Nephron (organoid): ENCODE data around the gene KIDINS220.

ENCODE experiments used
- H3K27ac Mint-ChIP-seq, 3 experiments: 2 replicates each; pipeline ENCODE4 v1.8.0; 2020; ENCODE audit warnings: mixed read lengths in 3 of 3, mild to moderate bottlenecking in 2 of 3, moderate library complexity in 1 of 3
- H3K27me3 Mint-ChIP-seq: 2 replicates; pipeline ENCODE4 v1.8.0; 2021; ENCODE audit warnings: low read depth, mild to moderate bottlenecking, moderate library complexity, mixed read lengths
- H3K36me3 Mint-ChIP-seq: 2 replicates; pipeline ENCODE4 v1.8.0; 2020; ENCODE audit warnings: low read depth, mixed read lengths
- H3K4me1 Mint-ChIP-seq: 2 replicates; pipeline ENCODE4 v1.8.0; 2020; ENCODE audit warnings: mixed read lengths
- H3K4me3 Mint-ChIP-seq, 3 experiments: 2 replicates each; pipeline ENCODE4 v1.8.0; 2020; ENCODE audit warnings: mild to moderate bottlenecking in 3 of 3, mixed read lengths in 3 of 3, moderate library complexity in 2 of 3
- H3K9me3 Mint-ChIP-seq: 2 replicates; pipeline ENCODE4 v1.8.0; 2020; ENCODE audit warnings: mixed read lengths
- TF ChIP-seq, protein P1 (sequence below), 3 experiments: fragments of 200-600 bp; sonication (generic); IDR thresholded peaks; one replicate each; pipeline ENCODE4 v1.5.0; 2021; ENCODE audit warnings: antibody characterized with exemption in 3 of 3; ENCODE audit not compliant: unreplicated experiment in 3 of 3

KIDINS220 gene

DNA sequence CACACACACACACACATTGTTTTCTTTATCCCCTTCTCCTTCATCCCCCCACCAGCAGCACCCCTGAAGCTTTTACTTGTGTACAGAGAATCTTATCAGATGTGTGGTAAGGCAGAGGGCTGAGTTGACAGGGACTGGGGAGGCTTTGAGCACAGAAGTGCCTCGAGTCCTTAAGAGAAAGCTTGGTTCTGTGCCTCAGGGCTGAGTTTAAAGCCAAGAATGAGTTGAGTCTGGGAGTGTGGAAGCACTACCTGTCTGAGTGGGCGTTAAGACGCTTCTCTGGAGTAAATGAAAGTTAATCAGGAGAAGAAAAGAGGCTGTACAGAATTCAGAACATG lies 152.9 kb downstream of the KIDINS220 start:
- peak overlapping the region; percentile 88 to 94 (median 89) for H3K27ac Mint-ChIP-seq
- TF ChIP-seq, protein P1, sequence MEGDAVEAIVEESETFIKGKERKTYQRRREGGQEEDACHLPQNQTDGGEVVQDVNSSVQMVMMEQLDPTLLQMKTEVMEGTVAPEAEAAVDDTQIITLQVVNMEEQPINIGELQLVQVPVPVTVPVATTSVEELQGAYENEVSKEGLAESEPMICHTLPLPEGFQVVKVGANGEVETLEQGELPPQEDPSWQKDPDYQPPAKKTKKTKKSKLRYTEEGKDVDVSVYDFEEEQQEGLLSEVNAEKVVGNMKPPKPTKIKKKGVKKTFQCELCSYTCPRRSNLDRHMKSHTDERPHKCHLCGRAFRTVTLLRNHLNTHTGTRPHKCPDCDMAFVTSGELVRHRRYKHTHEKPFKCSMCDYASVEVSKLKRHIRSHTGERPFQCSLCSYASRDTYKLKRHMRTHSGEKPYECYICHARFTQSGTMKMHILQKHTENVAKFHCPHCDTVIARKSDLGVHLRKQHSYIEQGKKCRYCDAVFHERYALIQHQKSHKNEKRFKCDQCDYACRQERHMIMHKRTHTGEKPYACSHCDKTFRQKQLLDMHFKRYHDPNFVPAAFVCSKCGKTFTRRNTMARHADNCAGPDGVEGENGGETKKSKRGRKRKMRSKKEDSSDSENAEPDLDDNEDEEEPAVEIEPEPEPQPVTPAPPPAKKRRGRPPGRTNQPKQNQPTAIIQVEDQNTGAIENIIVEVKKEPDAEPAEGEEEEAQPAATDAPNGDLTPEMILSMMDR (IDR thresholded peaks at IDR 0.05; ENCODE audit: unreplicated experiment in 3 of 3) = no peak
- H3K4me1 Mint-ChIP-seq = peaks cover 21% of the 10 kb centered on the region
- no peaks in the 10 kb centered on the region for H3K9me3 Mint-ChIP-seq
- peaks cover 24% of the 10 kb centered on the region for H3K36me3 Mint-ChIP-seq
- H3K4me3 Mint-ChIP-seq = peak overlapping the region; percentile 99 to 100 (median 100)
- no peaks in the 10 kb centered on the region for H3K27me3 Mint-ChIP-seq

DNA sequence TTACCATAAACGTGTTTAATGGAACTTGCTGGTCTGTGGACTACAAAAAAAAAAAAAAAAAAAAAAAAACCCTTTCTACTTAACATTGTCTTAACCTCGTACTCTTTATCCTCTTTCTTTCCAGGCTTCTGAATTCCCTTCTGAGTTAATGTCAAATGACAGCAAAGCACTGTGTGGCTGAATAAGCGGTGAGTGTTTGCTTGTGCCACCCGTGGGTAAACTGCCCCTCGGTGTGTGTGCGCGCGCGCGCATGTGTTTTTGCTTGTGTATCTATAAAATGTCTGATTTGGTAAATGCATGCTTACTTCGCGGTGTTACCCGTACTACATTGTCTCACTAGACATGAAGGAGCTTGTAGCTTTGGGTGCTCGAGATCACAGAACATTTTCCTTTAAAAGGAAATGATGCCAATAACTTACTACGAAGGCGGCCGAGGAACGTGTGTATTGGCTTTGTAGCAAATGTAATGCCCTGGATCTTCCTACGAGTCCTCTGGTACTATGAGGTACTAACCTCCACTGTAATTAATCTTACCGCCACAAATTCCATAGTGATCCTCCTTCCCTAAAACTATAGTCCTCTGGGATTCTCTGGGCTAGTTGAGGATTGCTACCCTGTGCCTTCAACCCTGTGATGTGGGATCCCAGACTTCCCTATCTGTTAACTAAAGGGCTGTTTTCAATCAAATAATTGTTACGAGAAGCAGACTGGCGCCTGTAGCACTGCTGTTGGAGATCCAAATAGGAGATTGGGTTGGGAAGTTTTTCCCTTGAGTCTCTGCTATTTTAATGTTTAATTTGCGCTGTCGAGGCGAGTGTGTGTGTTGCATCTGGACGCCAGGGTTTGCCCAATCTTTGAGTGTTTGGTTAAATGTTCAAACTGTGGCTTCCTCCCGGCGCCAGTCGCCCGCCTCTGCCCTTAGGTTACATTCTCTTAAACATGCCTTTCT lies 154.4 kb downstream of the KIDINS220 start:
- TF ChIP-seq, protein P1 (IDR thresholded peaks at IDR 0.05; ENCODE audit: unreplicated experiment in 3 of 3) = no peak
- Mint-ChIP-seq H3K27me3 (no peaks in the 10 kb centered on the region), H3K4me1 (peaks cover 26% of the 10 kb centered on the region), H3K27ac (peak overlapping the region; percentile 89 to 98 (median 96)), H3K4me3 (peak overlapping the region; percentile 99 to 100 (median 100)), H3K36me3 (peaks cover 24% of the 10 kb centered on the region), H3K9me3 (no peaks in the 10 kb centered on the region)

DNA sequence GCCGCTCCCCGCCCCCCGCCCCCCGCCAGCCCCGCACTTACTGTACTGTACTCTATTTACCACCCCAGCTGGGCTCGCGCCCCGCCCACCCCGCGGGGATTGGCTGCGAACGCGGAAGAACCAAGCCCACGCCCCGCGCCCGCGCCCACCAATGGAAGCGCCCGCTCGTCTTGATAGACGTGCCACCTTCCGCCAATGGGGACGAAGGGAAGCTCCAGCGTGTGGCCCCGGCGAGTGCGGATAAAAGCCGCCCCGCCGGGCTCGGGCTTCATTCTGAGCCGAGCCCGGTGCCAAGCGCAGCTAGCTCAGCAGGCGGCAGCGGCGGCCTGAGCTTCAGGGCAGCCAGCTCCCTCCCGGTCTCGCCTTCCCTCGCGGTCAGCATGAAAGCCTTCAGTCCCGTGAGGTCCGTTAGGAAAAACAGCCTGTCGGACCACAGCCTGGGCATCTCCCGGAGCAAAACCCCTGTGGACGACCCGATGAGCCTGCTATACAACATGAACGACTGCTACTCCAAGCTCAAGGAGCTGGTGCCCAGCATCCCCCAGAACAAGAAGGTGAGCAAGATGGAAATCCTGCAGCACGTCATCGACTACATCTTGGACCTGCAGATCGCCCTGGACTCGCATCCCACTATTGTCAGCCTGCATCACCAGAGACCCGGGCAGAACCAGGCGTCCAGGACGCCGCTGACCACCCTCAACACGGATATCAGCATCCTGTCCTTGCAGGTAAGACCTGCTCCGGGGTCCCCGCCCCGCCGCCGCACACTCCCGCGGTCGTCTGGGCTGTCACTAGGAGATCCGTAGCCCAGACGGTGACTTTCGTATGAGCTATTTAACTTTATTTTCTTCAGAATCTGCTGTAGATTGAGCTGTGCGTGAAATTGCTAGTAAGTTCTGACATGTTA lies 155.4 kb downstream of the KIDINS220 start, which contains the start of gene ID2:
Gene ID2 (plus strand): TSS at position 271 of the 907 bp plus-strand sequence. CDS start 110 bp downstream, at position 381.
- no peaks in the 10 kb centered on the region for H3K9me3 Mint-ChIP-seq
- TF ChIP-seq, protein P1 (IDR thresholded peaks at IDR 0.05; ENCODE audit: unreplicated experiment in 3 of 3) = no peak

DNA sequence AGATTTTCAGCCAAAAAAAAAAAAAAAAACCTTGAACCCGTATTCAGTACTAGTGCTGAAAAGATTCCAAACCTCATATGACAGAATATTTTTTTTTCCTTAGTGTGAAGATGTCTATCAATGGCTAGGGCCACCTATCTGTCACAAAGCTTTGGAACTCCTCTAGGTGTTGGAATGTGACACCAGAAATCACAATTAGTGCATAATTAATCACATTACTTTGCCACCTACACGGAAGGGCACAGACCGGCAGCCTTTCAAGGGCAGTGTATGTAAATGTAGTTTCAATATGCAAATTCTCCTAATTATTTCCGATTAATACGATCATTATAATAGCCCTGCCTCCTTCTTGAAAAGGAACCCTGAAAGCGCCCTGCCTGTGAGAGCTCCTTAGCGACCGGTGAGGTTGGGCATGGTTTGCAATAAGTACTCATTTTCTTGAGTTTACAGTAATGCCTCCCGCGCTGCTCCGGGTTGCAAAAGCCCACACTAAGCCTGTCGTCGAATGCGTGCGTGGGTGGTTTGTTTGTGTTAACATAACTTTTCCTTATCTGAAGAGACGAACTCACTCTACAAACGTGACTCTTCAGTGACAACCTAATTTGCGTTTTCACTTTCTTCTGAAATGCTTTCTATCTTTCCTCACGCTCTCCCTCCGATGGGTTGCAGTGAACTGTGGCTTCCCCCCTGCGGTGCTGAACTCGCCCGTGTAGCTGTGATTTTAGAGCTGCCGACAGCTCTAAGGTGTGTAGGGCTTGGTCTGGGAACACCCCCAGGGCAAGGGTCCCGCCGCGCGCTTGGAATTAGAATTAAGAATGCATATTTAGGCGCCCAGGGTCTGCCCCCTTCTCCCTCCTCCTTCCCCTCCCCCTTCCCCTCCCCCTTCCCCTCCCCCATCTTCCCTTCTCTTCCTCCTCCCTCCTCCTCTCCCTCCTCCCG lies 156.3 kb downstream of the KIDINS220 start:
- H3K36me3 Mint-ChIP-seq = peaks cover 24% of the 10 kb centered on the region
- H3K27ac Mint-ChIP-seq = peak overlapping the region; percentile 98 to 99 (median 99)
- TF ChIP-seq, protein P1 (IDR thresholded peaks at IDR 0.05; ENCODE audit: unreplicated experiment in 3 of 3) = no peak
- H3K4me1 Mint-ChIP-seq = peaks cover 36% of the 10 kb centered on the region
- no peaks in the 10 kb centered on the region for H3K27me3 Mint-ChIP-seq
- peak overlapping the region; percentile 82 to 89 (median 85) for H3K4me3 Mint-ChIP-seq
- H3K9me3 Mint-ChIP-seq = no peaks in the 10 kb centered on the region

More for the DNA sequence above, 155.4 kb downstream of the KIDINS220 start, which contains the start of gene ID2:
- Mint-ChIP-seq H3K4me3 (peak within 1 kb of the TSS; percentile 99 to 100 (median 100)), H3K4me1 (peaks cover 35% of the 10 kb centered on the region), H3K36me3 (peaks cover 24% of the 10 kb centered on the region), H3K27ac (peak within 1 kb of the TSS; percentile 98 to 99 (median 99)), H3K27me3 (no peaks in the 10 kb centered on the region)
